Subcutaneous adipose tissue (tissue), 4 donors: ENCODE measurements around the gene ZMAT5. TPM values are rescaled to one million over a fixed set of nuclear protein-coding genes. Genes with fewer than 3 reads are reported as not detected.

Source experiments
- CTCF ChIP-seq: fragments of 450-650 bp; IDR thresholded peaks from one replicate; pipeline ENCODE4 v1.5.1; 2016; ENCODE audit warnings: low read depth, mild to moderate bottlenecking, control low read depth, antibody characterized with exemption, moderate library complexity
- total RNA-seq, 4 donors: library from RNA; depleted of rRNA; stranded (reverse); fragments of >200 nt; gene quantifications; one replicate each; pipeline ENCODE4 v1.1.0, GENCODE V29; 2016

ZMAT5 gene
- total RNA-seq, 4 donors from 2014 or later, result 12.1 to 23.8 (median 17.0) TPM

- no peak for TF ChIP-seq CTCF
Observed at GRCh38 chr22:29753808-29754657, 12.8 kb downstream of the ZMAT5 start.

DNA sequence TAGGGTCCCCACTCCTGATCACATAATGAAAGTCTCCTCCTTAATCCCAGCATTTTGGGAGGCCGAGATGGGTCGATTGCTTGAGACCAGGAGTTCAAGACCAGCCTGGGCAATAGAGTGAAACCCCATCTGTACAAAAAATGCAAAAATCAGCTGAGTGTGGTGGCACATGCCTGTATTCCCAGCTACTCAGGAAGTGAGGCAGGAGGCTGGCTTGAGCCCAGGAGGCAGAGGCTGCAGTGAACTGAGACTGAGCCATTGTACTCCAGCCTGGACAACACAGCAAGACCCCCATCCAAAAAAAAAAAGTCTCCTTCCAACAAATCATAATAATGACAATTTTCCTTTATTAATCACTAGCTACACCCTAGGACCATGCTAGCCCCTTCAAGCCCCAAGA is 15.1 kb downstream of the ZMAT5 start:
- no peak for TF ChIP-seq CTCF

DNA sequence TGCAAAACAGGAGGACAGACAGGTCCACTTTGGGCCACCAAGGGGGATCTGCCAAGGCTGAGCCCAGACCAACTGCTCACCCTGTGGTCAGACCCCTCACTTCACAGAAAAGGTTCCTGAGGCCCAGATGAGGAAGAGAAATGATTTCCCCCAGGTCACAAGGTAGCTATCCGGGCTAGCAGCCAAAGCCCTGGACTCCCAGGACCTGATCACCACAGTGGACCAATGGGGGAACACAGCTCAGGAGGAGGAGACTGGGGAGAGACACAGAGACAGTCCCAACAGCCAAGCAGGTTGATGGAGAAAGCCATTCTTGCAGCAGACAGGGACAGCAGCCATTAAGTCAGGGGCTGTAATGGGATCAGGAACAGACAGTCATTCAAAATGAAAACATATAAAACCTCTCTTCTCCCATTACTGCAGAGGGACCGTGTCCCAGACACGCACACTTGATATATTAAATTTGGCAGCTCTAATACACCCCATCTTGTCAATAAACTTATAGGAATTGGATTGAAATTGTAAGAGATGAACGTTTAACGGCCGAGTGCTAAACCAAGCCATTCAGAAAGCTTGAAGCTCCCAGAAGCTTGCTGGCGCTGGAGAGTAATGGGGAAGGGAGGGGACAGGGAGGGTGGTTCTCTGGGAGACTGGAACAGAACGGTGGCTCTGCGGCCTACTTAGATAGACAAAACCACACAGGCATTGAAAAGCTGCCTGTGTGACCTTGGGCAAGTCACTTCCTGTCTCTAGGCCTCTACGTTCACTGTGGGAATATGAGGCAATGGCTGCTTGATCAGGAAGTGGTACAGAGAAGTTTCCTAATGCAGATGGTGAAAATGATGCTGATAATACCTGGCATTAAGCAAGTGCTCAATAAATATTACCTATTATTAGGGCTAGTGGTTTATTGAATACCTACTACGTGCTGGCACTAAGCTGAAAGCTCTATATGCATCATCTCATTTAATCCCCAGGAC is 16.0 kb downstream of the ZMAT5 start:
- TF ChIP-seq CTCF, result no peak

DNA sequence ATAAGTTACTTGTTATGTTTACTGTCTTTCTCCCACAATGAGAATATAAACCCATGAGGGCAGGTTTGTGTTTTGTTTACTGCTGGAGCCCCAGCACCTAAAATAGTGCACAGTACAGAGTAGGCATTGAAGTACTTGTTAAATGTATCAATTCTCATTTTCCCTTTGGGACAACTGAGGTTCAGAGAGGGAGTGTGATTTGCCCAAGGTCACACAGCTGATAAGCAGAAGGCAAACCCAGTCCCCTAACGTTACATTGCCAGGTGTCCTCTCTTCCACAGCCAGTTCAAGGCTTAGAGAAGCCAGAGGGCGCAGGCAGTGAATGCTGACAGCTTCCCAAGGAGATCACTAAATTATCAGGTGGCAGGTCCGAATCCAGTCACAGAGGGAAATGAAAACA is 16.8 kb downstream of the ZMAT5 start:
- TF ChIP-seq CTCF, result no peak

DNA sequence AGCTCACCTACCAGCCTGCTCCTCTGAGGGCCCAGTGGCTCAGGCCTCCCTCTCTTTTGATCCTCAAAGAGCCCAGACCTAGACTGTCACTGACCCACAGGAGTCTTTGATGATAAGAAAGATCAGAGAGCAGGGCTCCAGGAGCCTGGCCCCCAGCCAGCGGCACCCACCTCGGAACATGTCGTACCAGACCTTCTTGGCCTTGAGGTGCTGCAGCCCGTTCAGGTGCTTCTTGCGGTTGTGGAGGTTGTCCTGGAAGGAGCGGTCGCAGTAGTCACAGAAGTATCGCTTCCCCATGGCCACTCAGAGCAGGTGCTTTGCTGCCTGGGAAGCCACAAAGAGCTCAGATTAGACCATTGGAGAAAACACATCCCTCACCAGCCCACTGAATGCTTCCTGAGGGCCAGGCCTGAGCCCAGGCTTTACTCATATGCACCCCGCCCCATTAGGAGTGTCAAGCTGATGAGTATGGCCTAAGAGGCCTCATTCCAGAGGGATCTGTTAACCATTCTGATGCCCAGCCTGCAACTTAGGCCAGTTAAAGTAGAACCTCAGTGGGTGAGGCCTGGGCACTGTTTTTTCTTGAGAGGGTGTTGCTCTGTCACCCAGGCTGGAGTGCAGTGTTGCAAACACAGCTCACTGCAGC is 18.4 kb downstream of the ZMAT5 start:
- no peak for TF ChIP-seq CTCF

DNA sequence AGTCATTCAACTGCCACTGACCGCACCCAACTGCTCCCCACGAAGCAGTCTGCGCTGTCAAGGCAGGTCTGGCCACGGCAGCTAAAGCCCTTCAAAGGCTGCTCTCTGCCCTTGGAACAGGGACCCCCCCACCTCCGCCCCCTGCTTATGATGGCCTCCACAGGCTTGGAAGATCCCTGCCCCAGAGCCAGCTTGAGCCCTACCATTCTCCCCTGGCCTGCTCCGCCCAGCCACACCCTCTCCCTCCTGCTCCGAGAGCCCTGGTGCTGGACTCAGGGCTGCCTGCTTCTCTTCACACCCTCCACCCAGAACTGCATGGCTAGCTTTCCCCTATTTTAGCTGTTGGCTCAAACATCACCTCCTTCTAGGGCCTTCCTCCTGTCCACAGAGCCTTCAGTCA is 19.0 kb downstream of the ZMAT5 start:
- no peak for TF ChIP-seq CTCF
